Body of pancreas (tissue), 4 donors: ENCODE measurements around the gene CREB5.

Source experiments
- CTCF ChIP-seq, 7 experiments: fragments of 450-650 bp in 4 of 7; fragments of 200-600 bp in 3 of 7; sonication (generic) in 3 of 7; IDR thresholded peaks; one replicate each; pipeline ENCODE4 v1.5.1; 2016 to 2019; ENCODE audit warnings: antibody characterized with exemption in 7 of 7
- POLR2A ChIP-seq, 3 donors: fragments of 450-650 bp; IDR thresholded peaks; one replicate each; pipeline ENCODE4 v1.6.1; 2016; ENCODE audit warnings: antibody characterized with exemption in 3 of 3, mild to moderate bottlenecking in 2 of 3

GRCh38 chr7:28599411-28599810 lies 187.1 kb downstream of the CREB5 start:
- TF ChIP-seq CTCF (IDR thresholded peaks at IDR 0.05): no peak
- no peak for TF ChIP-seq POLR2A (IDR thresholded peaks at IDR 0.05)
